Suprapubic skin (tissue), 4 donors: ENCODE measurements around the gene LRTM1. TPM values are rescaled to one million over a fixed set of nuclear protein-coding genes. Genes with fewer than 3 reads are reported as not detected.

Experiments
- DNase-seq, 2 donors: peaks; one replicate each; pipeline ENCODE4 v3.0.0-alpha.2; 2019; ENCODE audit warnings: low spot score in 2 of 2
- H3K27ac ChIP-seq: fragments of 200-600 bp; sonication (generic); one replicate; pipeline ENCODE4 v1.5.1; 2019
- H3K27me3 ChIP-seq: fragments of 200-600 bp; sonication (generic); one replicate; pipeline ENCODE4 v1.5.1; 2019
- H3K36me3 ChIP-seq: fragments of 200-600 bp; sonication (generic); one replicate; pipeline ENCODE4 v1.5.1; 2019
- H3K4me1 ChIP-seq: fragments of 200-600 bp; sonication (generic); one replicate; pipeline ENCODE4 v1.5.1; 2019
- H3K4me3 ChIP-seq: fragments of 200-600 bp; sonication (generic); one replicate; pipeline ENCODE4 v1.5.1; 2019; ENCODE audit warnings: mild to moderate bottlenecking
- H3K9me3 ChIP-seq: fragments of 200-600 bp; sonication (generic); one replicate; pipeline ENCODE4 v1.5.1; 2019
- EP300 ChIP-seq: sonication (generic); formaldehyde crosslinking; IDR thresholded peaks from one replicate; pipeline ENCODE4 v1.6.1; 2017; ENCODE audit warnings: antibody characterized with exemption
- POLR2A ChIP-seq, 2 donors: fragments of 450-650 bp; IDR thresholded peaks; one replicate each; pipeline ENCODE4 v1.6.1; 2017; ENCODE audit warnings: antibody characterized with exemption in 2 of 2, mild to moderate bottlenecking in 2 of 2, moderate library complexity in 2 of 2
- POLR2AphosphoS5 ChIP-seq, 3 donors: sonication (generic); formaldehyde crosslinking; IDR thresholded peaks; one replicate each; pipeline ENCODE4 v1.6.1; 2017; ENCODE audit warnings: antibody characterized with exemption in 3 of 3
- WGBS: methylation state at CpG from one replicate; pipeline ENCODE4 v1.1.5; 2018; 5-methylcytosine and 5-hydroxymethylcytosine counted together
- total RNA-seq, 4 donors: library from RNA; depleted of rRNA; stranded (reverse); fragments of >200 nt; gene quantifications; one replicate each; pipeline ENCODE4 v1.1.0, GENCODE V29; 2016
- TF ChIP-seq, protein P1 (sequence below), 2 donors: fragments of 200-600 bp in 1 of 2; fragments of 450-650 bp in 1 of 2; sonication (generic) in 1 of 2; IDR thresholded peaks; one replicate each; pipeline ENCODE4 v1.5.1; 2016 to 2019; ENCODE audit warnings: antibody characterized with exemption in 2 of 2, mild to moderate bottlenecking in 1 of 2, moderate library complexity in 1 of 2

Gene LRTM1
- total RNA-seq, 4 donors from 2014 or later = not detected

GRCh38 chr3:54906763-54907162, 21.1 kb downstream of the LRTM1 start:
- Histone ChIP-seq H3K27me3 (no peaks in the 10 kb centered on the region), H3K4me3 (no peak overlapping the region), H3K4me1 (no peaks in the 10 kb centered on the region), H3K27ac (no peak overlapping the region), H3K36me3 (no peaks in the 10 kb centered on the region), H3K9me3 (no peaks in the 10 kb centered on the region)
- TF ChIP-seq POLR2AphosphoS5 (IDR thresholded peaks at IDR 0.05) = no peak
- TF ChIP-seq, protein P1, sequence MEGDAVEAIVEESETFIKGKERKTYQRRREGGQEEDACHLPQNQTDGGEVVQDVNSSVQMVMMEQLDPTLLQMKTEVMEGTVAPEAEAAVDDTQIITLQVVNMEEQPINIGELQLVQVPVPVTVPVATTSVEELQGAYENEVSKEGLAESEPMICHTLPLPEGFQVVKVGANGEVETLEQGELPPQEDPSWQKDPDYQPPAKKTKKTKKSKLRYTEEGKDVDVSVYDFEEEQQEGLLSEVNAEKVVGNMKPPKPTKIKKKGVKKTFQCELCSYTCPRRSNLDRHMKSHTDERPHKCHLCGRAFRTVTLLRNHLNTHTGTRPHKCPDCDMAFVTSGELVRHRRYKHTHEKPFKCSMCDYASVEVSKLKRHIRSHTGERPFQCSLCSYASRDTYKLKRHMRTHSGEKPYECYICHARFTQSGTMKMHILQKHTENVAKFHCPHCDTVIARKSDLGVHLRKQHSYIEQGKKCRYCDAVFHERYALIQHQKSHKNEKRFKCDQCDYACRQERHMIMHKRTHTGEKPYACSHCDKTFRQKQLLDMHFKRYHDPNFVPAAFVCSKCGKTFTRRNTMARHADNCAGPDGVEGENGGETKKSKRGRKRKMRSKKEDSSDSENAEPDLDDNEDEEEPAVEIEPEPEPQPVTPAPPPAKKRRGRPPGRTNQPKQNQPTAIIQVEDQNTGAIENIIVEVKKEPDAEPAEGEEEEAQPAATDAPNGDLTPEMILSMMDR (IDR thresholded peaks at IDR 0.05) = no peak
- TF ChIP-seq EP300 = no peak
- no peak for TF ChIP-seq POLR2A (IDR thresholded peaks at IDR 0.05)
- no peak for DNase-seq
- 93% methylated on average over 2 of the region's 2 CpGs for WGBS

- WGBS = 93% methylated on average over 3 of the region's 3 CpGs
- H3K9me3 ChIP-seq = no peaks in the 10 kb centered on the region
- no peak for DNase-seq
- no peak overlapping the region for H3K4me3 ChIP-seq
- TF ChIP-seq POLR2AphosphoS5 (IDR thresholded peaks at IDR 0.05) = no peak
- no peak for TF ChIP-seq EP300
- TF ChIP-seq, protein P1 (IDR thresholded peaks at IDR 0.05) = no peak
- TF ChIP-seq POLR2A (IDR thresholded peaks at IDR 0.05) = no peak
- H3K36me3 ChIP-seq = no peaks in the 10 kb centered on the region
- no peak overlapping the region for H3K27ac ChIP-seq
- no peaks in the 10 kb centered on the region for H3K27me3 ChIP-seq
- no peaks in the 10 kb centered on the region for H3K4me1 ChIP-seq
Measured at GRCh38 chr3:54905920-54906319, 21.9 kb downstream of the LRTM1 start.

- H3K4me3 ChIP-seq = no peak overlapping the region
- H3K27ac ChIP-seq = no peak overlapping the region
- no peak for DNase-seq
- H3K36me3 ChIP-seq = no peaks in the 10 kb centered on the region
- H3K9me3 ChIP-seq = no peaks in the 10 kb centered on the region
- no peaks in the 10 kb centered on the region for H3K4me1 ChIP-seq
- TF ChIP-seq, protein P1 (IDR thresholded peaks at IDR 0.05) = no peak
- TF ChIP-seq EP300 (no peak), POLR2AphosphoS5 (IDR thresholded peaks at IDR 0.05) (no peak), POLR2A (IDR thresholded peaks at IDR 0.05) (no peak)
- H3K27me3 ChIP-seq = no peaks in the 10 kb centered on the region
- 79% methylated on average over 2 of the region's 2 CpGs for WGBS
Measured at GRCh38 chr3:54905261-54905888, 22.5 kb downstream of the LRTM1 start.

DNA sequence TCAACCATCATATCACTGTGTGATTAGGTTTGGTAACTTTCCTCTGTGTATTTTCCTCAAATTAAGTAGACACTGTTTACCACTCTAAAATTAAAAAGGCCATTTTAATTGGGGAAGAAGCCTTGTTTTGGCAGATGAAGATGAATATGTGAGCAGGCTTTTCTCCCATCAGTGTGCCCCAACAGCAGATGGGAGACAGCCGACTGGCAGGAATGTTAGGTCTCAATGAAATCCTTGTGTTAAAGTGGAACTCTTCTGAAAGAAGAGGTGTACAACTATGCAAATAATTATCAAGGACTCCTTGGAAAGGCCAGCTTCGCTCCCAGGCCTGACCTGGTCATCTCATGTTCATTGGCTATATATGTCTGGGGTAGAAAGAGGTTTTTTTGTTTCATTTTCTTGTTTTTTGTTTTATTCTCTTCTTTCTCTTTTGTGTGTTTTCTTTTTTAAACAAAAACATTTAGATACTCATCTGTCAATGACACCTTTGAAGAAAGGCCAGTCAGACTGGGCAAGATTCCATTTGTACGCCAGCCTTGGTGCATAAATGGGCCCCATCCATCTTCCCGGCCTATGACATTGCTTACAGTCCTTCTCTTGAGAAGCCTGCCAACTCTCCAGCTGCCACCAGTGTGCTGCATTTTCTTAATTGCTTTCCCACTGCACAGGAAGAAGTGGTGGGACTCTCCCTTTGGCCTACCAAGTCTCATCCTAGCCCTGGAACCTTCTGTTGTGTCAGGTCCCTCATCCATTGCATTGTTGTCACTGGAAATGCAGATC, 25.8 kb downstream of the LRTM1 start:
- H3K36me3 ChIP-seq = no peaks in the 10 kb centered on the region
- 74% methylated on average over 4 of the region's 4 CpGs for WGBS
- no peak overlapping the region for H3K4me3 ChIP-seq
- no peaks in the 10 kb centered on the region for H3K27me3 ChIP-seq
- no peak for TF ChIP-seq POLR2AphosphoS5 (IDR thresholded peaks at IDR 0.05)
- TF ChIP-seq, protein P1 (IDR thresholded peaks at IDR 0.05) = no peak
- no peak for TF ChIP-seq EP300
- no peak for TF ChIP-seq POLR2A (IDR thresholded peaks at IDR 0.05)
- no peaks in the 10 kb centered on the region for H3K4me1 ChIP-seq
- no peak for DNase-seq
- H3K27ac ChIP-seq = no peak overlapping the region
- no peaks in the 10 kb centered on the region for H3K9me3 ChIP-seq

GRCh38 chr3:54900838-54901591, 26.8 kb downstream of the LRTM1 start:
- H3K36me3 ChIP-seq = no peaks in the 10 kb centered on the region
- H3K9me3 ChIP-seq = no peaks in the 10 kb centered on the region
- peak overlapping the region; percentile 8 for H3K27ac ChIP-seq
- WGBS = 66% methylated on average over 8 of the region's 8 CpGs
- H3K4me1 ChIP-seq = no peaks in the 10 kb centered on the region
- no peak for DNase-seq
- TF ChIP-seq EP300 = peak; percentile 96
- TF ChIP-seq POLR2AphosphoS5 (IDR thresholded peaks at IDR 0.05) = no peak
- no peaks in the 10 kb centered on the region for H3K27me3 ChIP-seq
- H3K4me3 ChIP-seq = no peak overlapping the region
